K562 (cell line): ENCODE measurements around the gene MRPL33. TPM values are rescaled to one million over a fixed set of nuclear protein-coding genes. Genes with fewer than 3 reads are reported as not detected.

ENCODE experiments used
- ATAC-seq: fragments of 200-7000 bp; cut with Tn5 transposase; 3 replicates; pipeline ENCODE4 v1.9.1; 2020; ENCODE audit warnings: moderate library complexity
- BruUV-seq: library from RNA; stranded (reverse); fragments of 400-500 nt; replicated peaks from 2 replicates; lab custom pipeline; 2021; lab: Mats Ljungman, UMichigan
- CTCF ChIA-PET: fragments of 300-600 bp; formaldehyde crosslinking; extraction: SDS; loops from one replicate; lab custom pipeline; 2021; ENCODE audit warnings: low intra/inter-chr PET ratio; lab: Yijun Ruan, JAX
- POLR2A ChIA-PET: fragments of 300-600, 350-650 bp; sonication (Branson Sonifier 250); formaldehyde crosslinking; extraction: SDS; loops from one replicate; lab custom pipeline; 2021; ENCODE audit warnings: antibody characterized with exemption, inconsistent platforms; lab: Yijun Ruan, JAX
- DNase-seq, 4 experiments: peaks; one replicate each; pipeline versions ENCODE4 v3.0.0 to v3.0.0-alpha.2; 2011 to 2018; ENCODE audit warnings: low spot score in 3 of 4, mixed read lengths in 3 of 4; ENCODE audit errors: extremely low read depth in 1 of 4
- FAIRE-seq: peaks from 2 replicates; lab custom pipeline; 2011; peaks lifted over from hg19 to GRCh38; lab: Jason Lieb, UNC
- H2AFZ ChIP-seq: 2 replicates; pipeline ENCODE4 v1.6.0; 2011; ENCODE audit warnings: low read depth, low read length, control low read depth, inconsistent platforms
- H3K27ac ChIP-seq: fragments of 200-600 bp; 3 replicates; pipeline ENCODE4 v1.8.0; 2011; ENCODE audit warnings: low read depth, mild to moderate bottlenecking, control low read depth, inconsistent platforms, low read length, moderate library complexity, mixed read lengths; ENCODE audit errors: extremely low read depth
- H3K27me3 ChIP-seq, 2 experiments: fragments of 300-600 bp in 1 of 2; 2 replicates in 1 of 2; 3 replicates in 1 of 2; pipeline versions ENCODE4 v1.6.0 to v1.8.0; 2011; ENCODE audit warnings: inconsistent platforms in 2 of 2, low read length in 2 of 2, mild to moderate bottlenecking in 1 of 2, mixed read lengths in 1 of 2, moderate library complexity in 1 of 2; ENCODE audit not compliant: control insufficient read depth in 2 of 2, insufficient read depth in 2 of 2
- H3K36me3 ChIP-seq: fragments of 300-600 bp; 3 replicates; pipeline ENCODE4 v1.8.0; 2011; ENCODE audit warnings: mild to moderate bottlenecking, low read length, inconsistent platforms; ENCODE audit not compliant: control insufficient read depth, insufficient read depth
- H3K4me1 ChIP-seq, 2 experiments: fragments of 200-600 bp in 1 of 2; replicated peaks in 1 of 2; 2 replicates in 1 of 2; 3 replicates in 1 of 2; pipeline versions ENCODE4 v1.5.1 to v1.8.0; 2011; ENCODE audit warnings: inconsistent platforms in 2 of 2, low read length in 2 of 2, mild to moderate bottlenecking in 1 of 2, mixed read lengths in 1 of 2, moderate library complexity in 1 of 2; ENCODE audit not compliant: control insufficient read depth in 2 of 2, insufficient read depth in 2 of 2
- H3K4me2 ChIP-seq: 2 replicates; pipeline ENCODE4 v1.6.1; 2011; ENCODE audit warnings: low read length, control low read depth, inconsistent platforms, mixed read lengths; ENCODE audit not compliant: insufficient read depth
- H3K4me3 ChIP-seq: fragments of 200-600 bp; sonication (generic), shearing (Covaris generic); 2 replicates; pipeline ENCODE4 v1.5.1; 2016; ENCODE audit warnings: control low read depth, inconsistent platforms
- H3K79me2 ChIP-seq: fragments of 200-600 bp; 3 replicates; pipeline ENCODE4 v1.8.0; 2011; ENCODE audit warnings: low read length, inconsistent platforms; ENCODE audit not compliant: control insufficient read depth, insufficient read depth
- H3K9ac ChIP-seq, 2 experiments: 2 replicates each; pipeline versions ENCODE4 v1.6.0 to v1.6.1; 2011; ENCODE audit warnings: low read depth in 2 of 2, low read length in 2 of 2, control low read depth in 1 of 2, inconsistent platforms in 1 of 2, mild to moderate bottlenecking in 1 of 2, mixed read lengths in 1 of 2; ENCODE audit not compliant: insufficient read depth in 1 of 2
- H3K9me1 ChIP-seq: one replicate; pipeline ENCODE4 v1.6.0; 2011; ENCODE audit warnings: inconsistent platforms, mild to moderate bottlenecking, low read length, moderate library complexity; ENCODE audit not compliant: control insufficient read depth, insufficient read depth
- H3K9me3 ChIP-seq: replicated peaks from 2 replicates; pipeline ENCODE4 v1.5.1; 2011; ENCODE audit warnings: low read depth, low read length, inconsistent platforms; ENCODE audit not compliant: control insufficient read depth, insufficient read depth
- H4K20me1 ChIP-seq: replicated peaks from 2 replicates; pipeline ENCODE4 v1.6.1; 2011; ENCODE audit warnings: low read length, inconsistent platforms, mixed read lengths; ENCODE audit not compliant: control insufficient read depth, insufficient read depth
- ATF1 ChIP-seq, 2 experiments: fragments of 450-650 bp in 1 of 2; IDR thresholded peaks; 2 replicates each; pipeline ENCODE4 v1.6.1; 2016; ENCODE audit warnings: missing compliant biosample characterization in 1 of 2, missing genetic modification characterization in 1 of 2
- HMG20A ChIP-seq: fragments of 450-650 bp; formaldehyde crosslinking; conservative IDR thresholded peaks from 2 replicates; pipeline ENCODE4 v1.4.0; 2020; ENCODE audit warnings: mild to moderate bottlenecking, mixed read lengths
- HNRNPL ChIP-seq: fragments of 200-400 bp; formaldehyde crosslinking; IDR thresholded peaks from 2 replicates; pipeline ENCODE4 v1.6.1; 2017; ENCODE audit warnings: low read depth, mild to moderate bottlenecking, low read length
- IRF1 ChIP-seq: sonication (generic); formaldehyde crosslinking; IDR thresholded peaks from 2 replicates; pipeline ENCODE4 v1.8.0; 2022; ENCODE audit warnings: missing genetic modification reagents, mild to moderate bottlenecking, borderline replicate concordance
- IRF9 ChIP-seq: fragments of 450-650 bp; IDR thresholded peaks from 2 replicates; pipeline ENCODE4 v1.6.1; 2016; ENCODE audit warnings: missing biosample characterization, missing genetic modification characterization
- MEF2D ChIP-seq: conservative IDR thresholded peaks from 2 replicates; pipeline ENCODE4 v1.6.1; 2016; ENCODE audit warnings: low read depth, missing genetic modification characterization, missing compliant biosample characterization
- PCBP2 ChIP-seq: fragments of 200-400 bp; formaldehyde crosslinking; IDR thresholded peaks from 2 replicates; pipeline ENCODE4 v1.6.1; 2018; ENCODE audit warnings: low read length, low read depth, mild to moderate bottlenecking, moderate library complexity; ENCODE audit not compliant: poor library complexity, severe bottlenecking
- SMARCC2 ChIP-seq: fragments of 450-650 bp; IDR thresholded peaks from 2 replicates; pipeline ENCODE4 v1.6.1; 2017; ENCODE audit warnings: antibody characterized with exemption, moderate library complexity, mild to moderate bottlenecking, low read depth
- SREBF2 ChIP-seq: sonication (generic); formaldehyde crosslinking; IDR thresholded peaks from 2 replicates; pipeline ENCODE4 v1.4.0; 2020; ENCODE audit warnings: mild to moderate bottlenecking, missing genetic modification reagents
- ZBTB40 ChIP-seq, 2 experiments: fragments of 450-650 bp in 1 of 2; sonication (generic) in 1 of 2; formaldehyde crosslinking in 1 of 2; IDR thresholded peaks; 2 replicates each; pipeline versions ENCODE4 v1.7.1 to v1.9.0; 2016 to 2022; ENCODE audit warnings: inconsistent platforms in 1 of 2, mild to moderate bottlenecking in 1 of 2, missing genetic modification reagents in 1 of 2
- ZNF778 ChIP-seq: fragments of 450-650 bp; formaldehyde crosslinking; IDR thresholded peaks from 2 replicates; pipeline ENCODE4 v1.4.0; 2020; ENCODE audit warnings: mild to moderate bottlenecking, moderate library complexity
- WGBS: fragments of 100-300 bp; shearing (Covaris generic); methylation state at CpG from one replicate; pipeline ENCODE4 v1.1.6; 2016; ENCODE audit warnings: low coverage, mixed read lengths; ENCODE audit not compliant: insufficient coverage; ENCODE audit errors: missing lambda C conversion rate; 5-methylcytosine and 5-hydroxymethylcytosine counted together
- in situ Hi-C: fragments of 300-500 bp; cut with MboI; formaldehyde crosslinking; loops from 4 replicates; pipeline ENCODE4 v1.15.0; 2018; ENCODE audit warnings: inconsistent platforms, mixed read lengths
- intact Hi-C: fragments of 100-400 bp; cut with micrococcal nuclease; formaldehyde crosslinking; loops from 2 replicates; pipeline ENCODE4 v1.14.2; 2022
- polyA plus RNA-seq, 8 experiments: library from polyadenylated mRNA; depleted of rRNA in 4 of 8; stranded (reverse) in 5 of 8; unstranded in 3 of 8; fragments of >200 nt; fragmentation: Nextera tagmentation in 2 of 8; fragmentation: Illumina TruSeq in 1 of 8; extraction: Ambion mirVana in 2 of 8; extraction: Trizol in 1 of 8; gene quantifications; 2 replicates each; pipeline versions ENCODE4 v1.2.1 to v1.2.3, GENCODE V29; 2011 to 2014; ENCODE audit warnings: inconsistent platforms in 1 of 8, missing spikeins in 1 of 8
- total RNA-seq, 7 experiments: library from RNA; depleted of rRNA in 6 of 7; stranded (reverse); fragments of >200 nt in 6 of 7; fragmentation: Illumina TruSeq in 2 of 7; extraction: Trizol in 2 of 7; gene quantifications; 2 replicates each; pipeline versions ENCODE4 v1.2.1 to v1.2.3, GENCODE V29; 2011 to 2021; ENCODE audit warnings: low replicate concordance in 1 of 7

Gene MRPL33
- total and polyA plus RNA-seq, 9 of the 15 experiments (the other 6 are each of a cell fraction or from before 2014, with no cell fraction given), result 68.3 to 338 (median 226) TPM

GRCh38 chr2:27823135-27823534 is 51.6 kb downstream of the MRPL33 start:
- Histone ChIP-seq H3K9me3 (no peaks in the 10 kb centered on the region; the same call in 1 of the 2 replicates), H3K4me1 (no peaks in the 10 kb centered on the region), H3K4me2 (no peak overlapping the region), H2AFZ (no peak overlapping the region), H3K4me3 (no peak overlapping the region), H3K79me2 (no peaks in the 10 kb centered on the region), H4K20me1 (no peaks in the 10 kb centered on the region), H3K9me1 (no peaks in the 10 kb centered on the region), H3K9ac (no peak overlapping the region), H3K27ac (no peak overlapping the region), H3K27me3 (peaks cover 4 to 5% of the 10 kb centered on the region in 2 experiments; a peak in 2 of 5 replicates), H3K36me3 (no peaks in the 10 kb centered on the region)
- DNase-seq, result no peak
- WGBS, result 3% methylated on average over 5 of the region's 5 CpGs
- CTCF ChIA-PET, result no interaction called here
- BruUV-seq, result no TSS peak
- FAIRE-seq, result no peak
- ATAC-seq, result no peak
- POLR2A ChIA-PET, result interaction anchor here (0.5 kb wide), 1 partner anchor 62 kb away, joined by 3 read pairs; no protein-coding TSS in a partner anchor
- intact Hi-C loops, result no loop called here
- in situ Hi-C loops, result no loop called here
- no peak for TF ChIP-seq PCBP2
- no peak for TF ChIP-seq IRF1 (CRISPR knock-in tag)
- TF ChIP-seq ZNF778, result no peak
- no peak for TF ChIP-seq SMARCC2
- no peak for TF ChIP-seq MEF2D (tag)
- no peak for TF ChIP-seq ZBTB40 (IDR thresholded peaks at IDR 0.05)
- no peak for TF ChIP-seq ZBTB40 (CRISPR knock-in tag; IDR thresholded peaks at IDR 0.05)
- TF ChIP-seq HNRNPL, result no peak
- no peak for TF ChIP-seq IRF9 (tag)
- no peak for TF ChIP-seq SREBF2 (CRISPR knock-in tag)
- TF ChIP-seq ATF1 (CRISPR knock-in tag; IDR thresholded peaks at IDR 0.05), result no peak
- no peak for TF ChIP-seq ATF1 (tag; IDR thresholded peaks at IDR 0.05)
- no peak for TF ChIP-seq HMG20A (CRISPR knock-in tag)
